Neural cell (in vitro differentiated cells): ENCODE measurements around the gene PAIP2.
"Not testable (repeated sequence)": the region's sequence is repeated elsewhere in the genome, so short reads cannot be mapped to it uniquely, and the experiment has no call there.

Source experiments
- CTCF ChIP-seq: fragments of 450-650 bp; IDR thresholded peaks from 2 replicates; pipeline ENCODE4 v1.5.1; 2014; ENCODE audit warnings: antibody characterized with exemption, mild to moderate bottlenecking, moderate library complexity; ENCODE audit not compliant: poor library complexity, severe bottlenecking
- EP300 ChIP-seq: fragments of 450-650 bp; conservative IDR thresholded peaks from 2 replicates; pipeline ENCODE4 v1.6.1; 2014; ENCODE audit warnings: antibody characterized with exemption, mild to moderate bottlenecking, moderate library complexity; ENCODE audit not compliant: poor library complexity, severe bottlenecking
- EZH2 ChIP-seq: fragments of 200-600, 300-800 bp; shearing (Covaris generic), sonication (generic); IDR thresholded peaks from 2 replicates; pipeline ENCODE4 v1.6.1; 2014; ENCODE audit warnings: antibody characterized with exemption, low read length, borderline replicate concordance, mild to moderate bottlenecking; ENCODE audit not compliant: insufficient read depth, poor library complexity, severe bottlenecking
- POLR2AphosphoS5 ChIP-seq: IDR thresholded peaks from 2 replicates; pipeline ENCODE4 v1.6.1; 2012
- RAD21 ChIP-seq: fragments of 450-650 bp; conservative IDR thresholded peaks from 2 replicates; pipeline ENCODE4 v1.6.1; 2014; ENCODE audit warnings: antibody characterized with exemption, mild to moderate bottlenecking, moderate library complexity
- REST ChIP-seq: IDR thresholded peaks from 2 replicates; pipeline ENCODE4 v1.6.1; 2012; ENCODE audit warnings: borderline replicate concordance
- SMC3 ChIP-seq: fragments of 450-650 bp; conservative IDR thresholded peaks from 2 replicates; pipeline ENCODE4 v1.6.1; 2014; ENCODE audit warnings: antibody characterized with exemption, mild to moderate bottlenecking, moderate library complexity; ENCODE audit not compliant: poor library complexity
- TAF1 ChIP-seq: IDR thresholded peaks from 2 replicates; pipeline ENCODE4 v1.6.1; 2012; ENCODE audit warnings: low read depth

- not testable (repeated sequence) for TF ChIP-seq EZH2, REST, CTCF, SMC3, EP300, POLR2AphosphoS5, RAD21, TAF1
Measured at GRCh38 chr5:139409116-139409515, 67.5 kb downstream of the PAIP2 start.
